Tibial artery (tissue), 4 donors: Measurements from ENCODE around the gene MLYCD.

Experiments used
- DNase-seq, 2 donors: peaks; one replicate each; pipeline ENCODE4 v3.0.0-alpha.2; 2019
- H3K27ac ChIP-seq, 2 donors: fragments of 200-600 bp; sonication (generic) in 1 of 2; 1 replicate in 1 of 2; 2 replicates in 1 of 2; pipeline ENCODE4 v1.5.1; 2018 to 2019; ENCODE audit warnings: mild to moderate bottlenecking in 1 of 2
- H3K27me3 ChIP-seq, 2 donors: fragments of 200-600 bp; sonication (generic) in 1 of 2; one replicate each; pipeline versions ENCODE4 v1.5.1 to v1.6.0; 2016 to 2019
- H3K36me3 ChIP-seq, 3 donors: fragments of 200-600 bp; sonication (generic) in 2 of 3; one replicate each; pipeline ENCODE4 v1.5.1; 2016 to 2019; ENCODE audit warnings: mild to moderate bottlenecking in 2 of 3
- H3K4me1 ChIP-seq, 4 donors: fragments of 200-600 bp; sonication (generic) in 2 of 4; 1 replicate in 3 of 4; 2 replicates in 1 of 4; pipeline ENCODE4 v1.5.1; 2016 to 2019
- H3K4me3 ChIP-seq, 2 donors: fragments of 200-600 bp; sonication (generic) in 1 of 2; 1 replicate in 1 of 2; 2 replicates in 1 of 2; pipeline ENCODE4 v1.5.1; 2018 to 2019; ENCODE audit warnings: mild to moderate bottlenecking in 2 of 2
- H3K9me3 ChIP-seq, 3 donors: fragments of 200-600 bp; sonication (generic) in 1 of 3; one replicate each; pipeline ENCODE4 v1.5.1; 2016 to 2019
- intact Hi-C: fragments of 100-400 bp; cut with DNase I; formaldehyde crosslinking; loops from one replicate; pipeline ENCODE4 v1.15.0; 2023; ENCODE audit warnings: low total_unique reads
- TF ChIP-seq, protein P1 (sequence below), 2 experiments: fragments of 200-600 bp in 1 of 2; fragments of 450-650 bp in 1 of 2; IDR thresholded peaks; one replicate each; pipeline ENCODE4 v1.5.1; 2017 to 2019; ENCODE audit warnings: antibody characterized with exemption in 2 of 2, mild to moderate bottlenecking in 1 of 2, moderate library complexity in 1 of 2

The MLYCD gene

DNA sequence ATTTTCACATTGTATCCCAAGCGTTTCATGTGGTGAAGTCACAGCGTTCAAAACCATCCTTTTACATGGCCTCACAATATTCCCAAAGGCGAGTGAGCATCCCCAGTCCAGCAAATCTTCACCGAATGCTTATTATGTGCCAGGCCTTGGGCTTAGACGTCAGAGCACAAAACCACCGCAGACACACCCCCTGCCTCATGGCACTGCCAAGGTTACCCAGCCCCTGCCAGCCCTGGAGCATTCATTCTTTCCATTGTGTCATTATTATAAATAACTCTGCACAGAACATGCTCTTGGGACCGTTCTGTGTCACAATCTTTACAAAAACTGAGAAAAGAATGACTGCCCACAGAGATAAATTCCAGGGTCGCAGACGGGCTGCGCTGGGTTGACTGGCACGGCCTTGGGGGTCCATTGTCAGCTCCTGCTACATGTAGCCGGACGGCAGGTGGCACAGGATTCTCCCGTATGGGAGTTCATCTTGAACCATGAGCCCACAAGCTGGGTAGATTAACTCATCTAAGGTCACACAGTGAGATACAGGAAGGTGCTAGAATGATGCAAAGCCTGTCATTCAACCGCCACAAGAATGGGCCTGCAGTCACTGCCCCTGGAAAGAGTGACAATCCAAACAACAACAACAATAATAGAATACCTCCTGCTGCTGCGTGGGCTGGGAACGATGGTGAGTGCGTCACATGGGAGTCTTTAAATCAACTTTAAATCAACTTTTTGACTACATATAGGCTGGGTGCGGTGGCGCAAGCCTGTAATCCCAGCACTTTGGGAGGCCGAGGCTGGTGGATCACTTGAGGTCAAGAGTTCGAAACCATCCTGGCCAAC, 64.6 kb downstream of the MLYCD start:
- no peaks in the 10 kb centered on the region for H3K9me3 ChIP-seq
- DNase-seq, result no peak
- TF ChIP-seq, protein P1, sequence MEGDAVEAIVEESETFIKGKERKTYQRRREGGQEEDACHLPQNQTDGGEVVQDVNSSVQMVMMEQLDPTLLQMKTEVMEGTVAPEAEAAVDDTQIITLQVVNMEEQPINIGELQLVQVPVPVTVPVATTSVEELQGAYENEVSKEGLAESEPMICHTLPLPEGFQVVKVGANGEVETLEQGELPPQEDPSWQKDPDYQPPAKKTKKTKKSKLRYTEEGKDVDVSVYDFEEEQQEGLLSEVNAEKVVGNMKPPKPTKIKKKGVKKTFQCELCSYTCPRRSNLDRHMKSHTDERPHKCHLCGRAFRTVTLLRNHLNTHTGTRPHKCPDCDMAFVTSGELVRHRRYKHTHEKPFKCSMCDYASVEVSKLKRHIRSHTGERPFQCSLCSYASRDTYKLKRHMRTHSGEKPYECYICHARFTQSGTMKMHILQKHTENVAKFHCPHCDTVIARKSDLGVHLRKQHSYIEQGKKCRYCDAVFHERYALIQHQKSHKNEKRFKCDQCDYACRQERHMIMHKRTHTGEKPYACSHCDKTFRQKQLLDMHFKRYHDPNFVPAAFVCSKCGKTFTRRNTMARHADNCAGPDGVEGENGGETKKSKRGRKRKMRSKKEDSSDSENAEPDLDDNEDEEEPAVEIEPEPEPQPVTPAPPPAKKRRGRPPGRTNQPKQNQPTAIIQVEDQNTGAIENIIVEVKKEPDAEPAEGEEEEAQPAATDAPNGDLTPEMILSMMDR (IDR thresholded peaks at IDR 0.05), result no peak
- H3K4me3 ChIP-seq, result no peak overlapping the region
- H3K36me3 ChIP-seq, result peaks cover 33 to 78% (median 68%) of the 10 kb centered on the region in 3 donors
- peak overlapping the region; percentile 11 to 38 for H3K27ac ChIP-seq
- peaks cover 0 to 17% (median 8%) of the 10 kb centered on the region in 4 donors for H3K4me1 ChIP-seq
- intact Hi-C loops, result loop anchor here (10.0 kb wide), 1 partner anchor 221 kb away; the partner anchor contains the start of gene TAF1C
- H3K27me3 ChIP-seq, result peaks cover 0 to 5% of the 10 kb centered on the region in 2 donors

DNA sequence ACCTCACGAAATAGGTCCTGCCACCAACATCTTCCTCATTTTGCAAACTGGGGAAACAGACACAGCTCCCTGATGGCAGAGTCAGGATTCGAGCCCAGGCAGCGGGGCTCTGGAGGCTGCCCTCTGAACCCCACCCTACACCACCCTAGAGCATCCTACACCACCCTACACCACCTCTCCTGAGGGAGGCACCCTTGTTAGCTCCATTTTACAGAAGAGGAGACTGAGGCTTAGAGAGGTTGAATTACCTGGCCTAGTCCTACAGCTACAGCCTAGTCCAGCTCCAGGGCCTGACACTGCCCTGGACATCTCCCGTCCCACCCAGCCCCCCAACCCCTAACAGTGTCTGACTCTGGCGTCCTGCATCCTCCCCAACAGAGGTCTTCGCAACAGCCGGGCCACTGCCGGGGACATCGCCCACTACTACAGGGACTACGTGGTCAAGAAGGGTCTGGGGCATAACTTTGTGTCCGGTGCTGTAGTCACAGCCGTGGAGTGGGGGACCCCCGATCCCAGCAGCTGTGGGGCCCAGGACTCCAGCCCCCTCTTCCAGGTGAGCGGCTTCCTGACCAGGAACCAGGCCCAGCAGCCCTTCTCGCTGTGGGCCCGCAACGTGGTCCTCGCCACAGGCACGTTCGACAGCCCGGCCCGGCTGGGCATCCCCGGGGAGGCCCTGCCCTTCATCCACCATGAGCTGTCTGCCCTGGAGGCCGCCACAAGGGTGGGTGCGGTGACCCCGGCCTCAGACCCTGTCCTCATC, 65.9 kb downstream of the MLYCD start:
- intact Hi-C loops, result loop anchor here (5.0 to 10.0 kb wide), 2 partner anchors 97 to 220 kb away; partner anchors contain the start of gene TAF1C
- TF ChIP-seq, protein P1 (IDR thresholded peaks at IDR 0.05), result no peak
- Histone ChIP-seq H3K27me3 (peaks cover 0 to 18% of the 10 kb centered on the region in 2 donors), H3K4me3 (no peak overlapping the region), H3K27ac (no peak overlapping the region), H3K9me3 (no peaks in the 10 kb centered on the region), H3K4me1 (peaks cover 0 to 23% (median 13%) of the 10 kb centered on the region in 4 donors), H3K36me3 (peaks cover 20 to 64% (median 54%) of the 10 kb centered on the region in 3 donors)
- DNase-seq, result no peak

GRCh38 chr16:83965444-83966152, 66.7 kb downstream of the MLYCD start:
- Histone ChIP-seq H3K36me3 (peaks cover 13 to 57% (median 47%) of the 10 kb centered on the region in 3 donors), H3K27ac (no peak overlapping the region), H3K27me3 (peaks cover 0 to 24% of the 10 kb centered on the region in 2 donors), H3K9me3 (no peaks in the 10 kb centered on the region), H3K4me3 (no peak overlapping the region), H3K4me1 (peaks cover 0 to 23% (median 13%) of the 10 kb centered on the region in 4 donors)
- TF ChIP-seq, protein P1 (IDR thresholded peaks at IDR 0.05), result no peak
- intact Hi-C loops, result loop anchor here (5.0 to 10.0 kb wide), 2 partner anchors 97 to 219 kb away; partner anchors contain the start of gene TAF1C
- no peak for DNase-seq

- peaks cover 0 to 24% of the 10 kb centered on the region in 2 donors for H3K27me3 ChIP-seq
- intact Hi-C loops, result loop anchor here (5.0 to 10.0 kb wide), 2 partner anchors 96 to 219 kb away; partner anchors contain the start of gene TAF1C
- DNase-seq, result no peak
Measured at GRCh38 chr16:83966153-83966696, 67.3 kb downstream of the MLYCD start.

More at GRCh38 chr16:83966153-83966696, 67.3 kb downstream of the MLYCD start:
- H3K27ac ChIP-seq, result no peak overlapping the region
- TF ChIP-seq, protein P1 (IDR thresholded peaks at IDR 0.05), result no peak
- H3K36me3 ChIP-seq, result peaks cover 10 to 50% (median 41%) of the 10 kb centered on the region in 3 donors
- H3K4me3 ChIP-seq, result no peak overlapping the region
- H3K4me1 ChIP-seq, result peaks cover 0 to 23% (median 13%) of the 10 kb centered on the region in 4 donors
- H3K9me3 ChIP-seq, result no peaks in the 10 kb centered on the region
